C4-2B (cell line): Measurements from ENCODE around the gene RPS6KA1.

Experiments
- ZFX ChIP-seq: fragments of 450-650 bp; IDR thresholded peaks from 2 replicates; pipeline ENCODE4 v1.6.1; 2017
- TF ChIP-seq, protein P1 (sequence below): fragments of 450-650 bp; conservative IDR thresholded peaks from 2 replicates; pipeline ENCODE4 v1.5.1; 2017; ENCODE audit warnings: mild to moderate bottlenecking

DNA sequence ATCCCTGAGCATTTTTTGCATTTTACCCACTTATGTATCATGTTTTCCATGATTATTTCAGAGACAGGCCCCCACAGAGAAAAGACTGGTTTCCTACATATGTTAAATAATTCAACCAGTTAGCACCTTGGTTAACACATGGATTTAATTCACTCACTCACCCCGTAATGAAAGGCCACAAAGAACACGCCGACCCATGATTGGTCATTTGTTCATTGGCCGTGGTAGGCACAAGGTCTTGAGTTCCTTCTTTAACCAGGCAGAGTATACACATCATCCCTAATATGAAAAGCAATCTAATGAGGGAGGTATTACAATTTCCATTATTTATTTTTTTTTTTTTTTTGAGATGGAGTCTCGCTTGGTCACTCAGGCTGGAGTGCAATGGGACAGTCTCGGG, 50.6 kb downstream of the RPS6KA1 start:
- TF ChIP-seq, protein P1, sequence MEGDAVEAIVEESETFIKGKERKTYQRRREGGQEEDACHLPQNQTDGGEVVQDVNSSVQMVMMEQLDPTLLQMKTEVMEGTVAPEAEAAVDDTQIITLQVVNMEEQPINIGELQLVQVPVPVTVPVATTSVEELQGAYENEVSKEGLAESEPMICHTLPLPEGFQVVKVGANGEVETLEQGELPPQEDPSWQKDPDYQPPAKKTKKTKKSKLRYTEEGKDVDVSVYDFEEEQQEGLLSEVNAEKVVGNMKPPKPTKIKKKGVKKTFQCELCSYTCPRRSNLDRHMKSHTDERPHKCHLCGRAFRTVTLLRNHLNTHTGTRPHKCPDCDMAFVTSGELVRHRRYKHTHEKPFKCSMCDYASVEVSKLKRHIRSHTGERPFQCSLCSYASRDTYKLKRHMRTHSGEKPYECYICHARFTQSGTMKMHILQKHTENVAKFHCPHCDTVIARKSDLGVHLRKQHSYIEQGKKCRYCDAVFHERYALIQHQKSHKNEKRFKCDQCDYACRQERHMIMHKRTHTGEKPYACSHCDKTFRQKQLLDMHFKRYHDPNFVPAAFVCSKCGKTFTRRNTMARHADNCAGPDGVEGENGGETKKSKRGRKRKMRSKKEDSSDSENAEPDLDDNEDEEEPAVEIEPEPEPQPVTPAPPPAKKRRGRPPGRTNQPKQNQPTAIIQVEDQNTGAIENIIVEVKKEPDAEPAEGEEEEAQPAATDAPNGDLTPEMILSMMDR, result no peak
- TF ChIP-seq ZFX, result no peak
